ENCODE data around the gene SMIM5. TPM values are rescaled to one million over a fixed set of nuclear protein-coding genes. Genes with fewer than 3 reads are reported as not detected.

SMIM5 gene
- total and polyA plus RNA-seq, 2 of the 13 experiments (the other 11 are each of a cell fraction or from before 2014, with no cell fraction given), result not detected

- TF ChIP-seq MZF1 (CRISPR knock-in tag; IDR thresholded peaks at IDR 0.05; ENCODE audit: borderline replicate concordance) (0 out of 2 replicates have a peak, but pooled peaks have one; percentile 16), ZNF510 (CRISPR knock-in tag; IDR thresholded peaks at IDR 0.05; ENCODE audit: low read depth) (no peak), TFE3 (CRISPR knock-in tag; IDR thresholded peaks at IDR 0.05) (no peak), ZNF569 (CRISPR knock-in tag; IDR thresholded peaks at IDR 0.05; ENCODE audit: borderline replicate concordance) (no peak), TEF (CRISPR knock-in tag; IDR thresholded peaks at IDR 0.05) (no peak), ZNF547 (CRISPR knock-in tag; IDR thresholded peaks at IDR 0.05) (peak; percentile 10; the same call in 1 of the 2 replicates), PREB (CRISPR knock-in tag; IDR thresholded peaks at IDR 0.05) (no peak), ZNF468 (CRISPR knock-in tag; IDR thresholded peaks at IDR 0.05) (no peak; the same call in 1 of the 2 replicates), TFAP4 (IDR thresholded peaks at IDR 0.05; ENCODE audit: borderline replicate concordance, low read depth) (0 out of 2 replicates have a peak, but pooled peaks have one; percentile 0)
- TF ChIP-seq, protein P1, sequence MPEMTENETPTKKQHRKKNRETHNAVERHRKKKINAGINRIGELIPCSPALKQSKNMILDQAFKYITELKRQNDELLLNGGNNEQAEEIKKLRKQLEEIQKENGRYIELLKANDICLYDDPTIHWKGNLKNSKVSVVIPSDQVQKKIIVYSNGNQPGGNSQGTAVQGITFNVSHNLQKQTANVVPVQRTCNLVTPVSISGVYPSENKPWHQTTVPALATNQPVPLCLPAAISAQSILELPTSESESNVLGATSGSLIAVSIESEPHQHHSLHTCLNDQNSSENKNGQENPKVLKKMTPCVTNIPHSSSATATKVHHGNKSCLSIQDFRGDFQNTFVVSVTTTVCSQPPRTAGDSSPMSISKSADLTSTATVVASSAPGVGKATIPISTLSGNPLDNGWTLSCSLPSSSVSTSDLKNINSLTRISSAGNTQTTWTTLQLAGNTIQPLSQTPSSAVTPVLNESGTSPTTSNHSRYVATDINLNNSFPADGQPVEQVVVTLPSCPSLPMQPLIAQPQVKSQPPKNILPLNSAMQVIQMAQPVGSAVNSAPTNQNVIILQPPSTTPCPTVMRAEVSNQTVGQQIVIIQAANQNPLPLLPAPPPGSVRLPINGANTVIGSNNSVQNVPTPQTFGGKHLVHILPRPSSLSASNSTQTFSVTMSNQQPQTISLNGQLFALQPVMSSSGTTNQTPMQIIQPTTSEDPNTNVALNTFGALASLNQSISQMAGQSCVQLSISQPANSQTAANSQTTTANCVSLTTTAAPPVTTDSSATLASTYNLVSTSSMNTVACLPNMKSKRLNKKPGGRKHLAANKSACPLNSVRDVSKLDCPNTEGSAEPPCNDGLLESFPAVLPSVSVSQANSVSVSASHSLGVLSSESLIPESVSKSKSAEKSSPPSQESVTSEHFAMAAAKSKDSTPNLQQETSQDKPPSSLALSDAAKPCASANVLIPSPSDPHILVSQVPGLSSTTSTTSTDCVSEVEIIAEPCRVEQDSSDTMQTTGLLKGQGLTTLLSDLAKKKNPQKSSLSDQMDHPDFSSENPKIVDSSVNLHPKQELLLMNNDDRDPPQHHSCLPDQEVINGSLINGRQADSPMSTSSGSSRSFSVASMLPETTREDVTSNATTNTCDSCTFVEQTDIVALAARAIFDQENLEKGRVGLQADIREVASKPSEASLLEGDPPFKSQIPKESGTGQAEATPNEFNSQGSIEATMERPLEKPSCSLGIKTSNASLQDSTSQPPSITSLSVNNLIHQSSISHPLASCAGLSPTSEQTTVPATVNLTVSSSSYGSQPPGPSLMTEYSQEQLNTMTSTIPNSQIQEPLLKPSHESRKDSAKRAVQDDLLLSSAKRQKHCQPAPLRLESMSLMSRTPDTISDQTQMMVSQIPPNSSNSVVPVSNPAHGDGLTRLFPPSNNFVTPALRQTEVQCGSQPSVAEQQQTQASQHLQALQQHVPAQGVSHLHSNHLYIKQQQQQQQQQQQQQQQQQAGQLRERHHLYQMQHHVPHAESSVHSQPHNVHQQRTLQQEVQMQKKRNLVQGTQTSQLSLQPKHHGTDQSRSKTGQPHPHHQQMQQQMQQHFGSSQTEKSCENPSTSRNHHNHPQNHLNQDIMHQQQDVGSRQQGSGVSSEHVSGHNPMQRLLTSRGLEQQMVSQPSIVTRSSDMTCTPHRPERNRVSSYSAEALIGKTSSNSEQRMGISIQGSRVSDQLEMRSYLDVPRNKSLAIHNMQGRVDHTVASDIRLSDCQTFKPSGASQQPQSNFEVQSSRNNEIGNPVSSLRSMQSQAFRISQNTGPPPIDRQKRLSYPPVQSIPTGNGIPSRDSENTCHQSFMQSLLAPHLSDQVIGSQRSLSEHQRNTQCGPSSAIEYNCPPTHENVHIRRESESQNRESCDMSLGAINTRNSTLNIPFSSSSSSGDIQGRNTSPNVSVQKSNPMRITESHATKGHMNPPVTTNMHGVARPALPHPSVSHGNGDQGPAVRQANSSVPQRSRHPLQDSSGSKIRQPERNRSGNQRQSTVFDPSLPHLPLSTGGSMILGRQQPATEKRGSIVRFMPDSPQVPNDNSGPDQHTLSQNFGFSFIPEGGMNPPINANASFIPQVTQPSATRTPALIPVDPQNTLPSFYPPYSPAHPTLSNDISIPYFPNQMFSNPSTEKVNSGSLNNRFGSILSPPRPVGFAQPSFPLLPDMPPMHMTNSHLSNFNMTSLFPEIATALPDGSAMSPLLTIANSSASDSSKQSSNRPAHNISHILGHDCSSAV (CRISPR knock-in tag; IDR thresholded peaks at IDR 0.05; ENCODE audit: borderline replicate concordance), result no peak
- TF ChIP-seq, protein P2, sequence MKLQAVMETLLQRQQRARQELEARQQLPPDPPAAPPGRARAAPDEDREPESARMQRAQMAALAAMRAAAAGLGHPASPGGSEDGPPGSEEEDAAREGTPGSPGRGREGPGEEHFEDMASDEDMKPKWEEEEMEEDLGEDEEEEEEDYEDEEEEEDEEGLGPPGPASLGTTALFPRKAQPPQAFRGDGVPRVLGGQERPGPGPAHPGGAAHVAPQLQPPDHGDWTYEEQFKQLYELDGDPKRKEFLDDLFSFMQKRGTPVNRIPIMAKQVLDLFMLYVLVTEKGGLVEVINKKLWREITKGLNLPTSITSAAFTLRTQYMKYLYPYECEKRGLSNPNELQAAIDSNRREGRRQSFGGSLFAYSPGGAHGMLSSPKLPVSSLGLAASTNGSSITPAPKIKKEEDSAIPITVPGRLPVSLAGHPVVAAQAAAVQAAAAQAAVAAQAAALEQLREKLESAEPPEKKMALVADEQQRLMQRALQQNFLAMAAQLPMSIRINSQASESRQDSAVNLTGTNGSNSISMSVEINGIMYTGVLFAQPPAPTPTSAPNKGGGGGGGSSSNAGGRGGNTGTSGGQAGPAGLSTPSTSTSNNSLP (IDR thresholded peaks at IDR 0.05; ENCODE audit: low read depth, low read length), result no peak
Observed at GRCh38 chr17:75646638-75646992, 13.4 kb downstream of the SMIM5 start (continued).

All from HepG2 (cell line).